Neural cell (in vitro differentiated cells): ENCODE results near the gene DGKA.

Experiments used
- CTCF ChIP-seq: fragments of 450-650 bp; IDR thresholded peaks from 2 replicates; pipeline ENCODE4 v1.5.1; 2014; ENCODE audit warnings: antibody characterized with exemption, mild to moderate bottlenecking, moderate library complexity; ENCODE audit not compliant: poor library complexity, severe bottlenecking
- EP300 ChIP-seq: fragments of 450-650 bp; conservative IDR thresholded peaks from 2 replicates; pipeline ENCODE4 v1.6.1; 2014; ENCODE audit warnings: antibody characterized with exemption, mild to moderate bottlenecking, moderate library complexity; ENCODE audit not compliant: poor library complexity, severe bottlenecking
- EZH2 ChIP-seq: fragments of 200-600, 300-800 bp; shearing (Covaris generic), sonication (generic); IDR thresholded peaks from 2 replicates; pipeline ENCODE4 v1.6.1; 2014; ENCODE audit warnings: antibody characterized with exemption, low read length, borderline replicate concordance, mild to moderate bottlenecking; ENCODE audit not compliant: insufficient read depth, poor library complexity, severe bottlenecking
- MXI1 ChIP-seq: fragments of 450-650 bp; conservative IDR thresholded peaks from 2 replicates; pipeline ENCODE4 v1.6.1; 2014; ENCODE audit warnings: antibody characterized with exemption, mild to moderate bottlenecking; ENCODE audit not compliant: poor library complexity, severe bottlenecking
- POLR2AphosphoS5 ChIP-seq: IDR thresholded peaks from 2 replicates; pipeline ENCODE4 v1.6.1; 2012
- RAD21 ChIP-seq: fragments of 450-650 bp; conservative IDR thresholded peaks from 2 replicates; pipeline ENCODE4 v1.6.1; 2014; ENCODE audit warnings: antibody characterized with exemption, mild to moderate bottlenecking, moderate library complexity
- REST ChIP-seq: IDR thresholded peaks from 2 replicates; pipeline ENCODE4 v1.6.1; 2012; ENCODE audit warnings: borderline replicate concordance
- SMC3 ChIP-seq: fragments of 450-650 bp; conservative IDR thresholded peaks from 2 replicates; pipeline ENCODE4 v1.6.1; 2014; ENCODE audit warnings: antibody characterized with exemption, mild to moderate bottlenecking, moderate library complexity; ENCODE audit not compliant: poor library complexity
- TAF1 ChIP-seq: IDR thresholded peaks from 2 replicates; pipeline ENCODE4 v1.6.1; 2012; ENCODE audit warnings: low read depth

GRCh38 chr12:55937981-55938380 is 7.0 kb downstream of the DGKA start:
- no peak for TF ChIP-seq REST
- TF ChIP-seq CTCF: no peak
- TF ChIP-seq MXI1: no peak
- no peak for TF ChIP-seq EP300
- TF ChIP-seq POLR2AphosphoS5: no peak
- no peak for TF ChIP-seq RAD21
- no peak for TF ChIP-seq EZH2
- no peak for TF ChIP-seq TAF1
- TF ChIP-seq SMC3: no peak
